ENCODE measurements around the gene SOHLH1. TPM values are rescaled to one million over a fixed set of nuclear protein-coding genes. Genes with fewer than 3 reads are reported as not detected.

Gene SOHLH1
- total RNA-seq, 2 experiments from 2014 or later: not detected

- POLR2A ChIA-PET: no interaction called here
- no peak for ATAC-seq (ENCODE audit: low read depth)
- no peaks in the 10 kb centered on the region for H3K4me1 Mint-ChIP-seq
These were observed 19.3 kb upstream of the SOHLH1 start for GRCh38 chr9:135718616-135719015.

GRCh38 chr9:135717410-135717809 lies 18.1 kb upstream of the SOHLH1 start:
- H3K9me3 Mint-ChIP-seq: no peaks in the 10 kb centered on the region
- no peaks in the 10 kb centered on the region for H3K4me1 Mint-ChIP-seq
- H3K36me3 Mint-ChIP-seq: no peaks in the 10 kb centered on the region
- ATAC-seq (ENCODE audit: low read depth): no peak
- peaks cover 16% of the 10 kb centered on the region for H3K27me3 Mint-ChIP-seq
- no peak overlapping the region for H3K4me3 Mint-ChIP-seq
- DNase-seq: no peak
- H3K27ac Mint-ChIP-seq: no peak overlapping the region
- POLR2A ChIA-PET: no interaction called here

More at GRCh38 chr9:135718616-135719015, 19.3 kb upstream of the SOHLH1 start:
- no peak overlapping the region for H3K4me3 Mint-ChIP-seq
- DNase-seq: no peak
- no peak overlapping the region for H3K27ac Mint-ChIP-seq
- no peaks in the 10 kb centered on the region for H3K36me3 Mint-ChIP-seq
- no peaks in the 10 kb centered on the region for H3K9me3 Mint-ChIP-seq
- peaks cover 15% of the 10 kb centered on the region for H3K27me3 Mint-ChIP-seq

DNA sequence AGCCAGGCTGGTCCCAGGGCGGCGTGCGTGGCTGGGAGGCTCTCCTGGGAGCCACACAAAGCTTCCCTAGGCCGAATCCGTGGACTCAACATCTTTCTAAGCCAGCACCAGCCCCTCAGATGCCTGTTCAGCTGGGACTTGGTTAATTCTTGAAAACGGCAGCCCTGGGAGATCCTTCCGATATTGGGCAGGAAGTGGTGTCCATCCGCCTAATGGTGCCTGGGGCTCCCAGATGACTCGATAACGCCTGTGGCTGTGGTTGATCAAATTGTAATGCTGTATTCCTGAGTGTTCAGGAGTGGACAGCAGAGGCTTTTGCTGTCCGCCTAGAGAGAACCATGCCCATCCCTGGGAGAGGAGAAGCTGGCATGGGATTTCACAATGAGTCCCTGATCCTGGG lies 16.8 kb upstream of the SOHLH1 start:
- no peaks in the 10 kb centered on the region for H3K9me3 Mint-ChIP-seq
- H3K27ac Mint-ChIP-seq: no peak overlapping the region
- DNase-seq (no peak), ATAC-seq (ENCODE audit: low read depth) (no peak)
- no peaks in the 10 kb centered on the region for H3K4me1 Mint-ChIP-seq
- H3K36me3 Mint-ChIP-seq: no peaks in the 10 kb centered on the region
- H3K27me3 Mint-ChIP-seq: peaks cover 16% of the 10 kb centered on the region
- no peak overlapping the region for H3K4me3 Mint-ChIP-seq
- POLR2A ChIA-PET: no interaction called here

GRCh38 chr9:135715056-135715595 lies 15.8 kb upstream of the SOHLH1 start:
- DNase-seq (no peak), ATAC-seq (ENCODE audit: low read depth) (no peak)
- Mint-ChIP-seq H3K36me3 (no peaks in the 10 kb centered on the region), H3K4me1 (no peaks in the 10 kb centered on the region), H3K9me3 (no peaks in the 10 kb centered on the region), H3K4me3 (no peak overlapping the region), H3K27me3 (peaks cover 16% of the 10 kb centered on the region), H3K27ac (no peak overlapping the region)
- POLR2A ChIA-PET: no interaction called here

DNA sequence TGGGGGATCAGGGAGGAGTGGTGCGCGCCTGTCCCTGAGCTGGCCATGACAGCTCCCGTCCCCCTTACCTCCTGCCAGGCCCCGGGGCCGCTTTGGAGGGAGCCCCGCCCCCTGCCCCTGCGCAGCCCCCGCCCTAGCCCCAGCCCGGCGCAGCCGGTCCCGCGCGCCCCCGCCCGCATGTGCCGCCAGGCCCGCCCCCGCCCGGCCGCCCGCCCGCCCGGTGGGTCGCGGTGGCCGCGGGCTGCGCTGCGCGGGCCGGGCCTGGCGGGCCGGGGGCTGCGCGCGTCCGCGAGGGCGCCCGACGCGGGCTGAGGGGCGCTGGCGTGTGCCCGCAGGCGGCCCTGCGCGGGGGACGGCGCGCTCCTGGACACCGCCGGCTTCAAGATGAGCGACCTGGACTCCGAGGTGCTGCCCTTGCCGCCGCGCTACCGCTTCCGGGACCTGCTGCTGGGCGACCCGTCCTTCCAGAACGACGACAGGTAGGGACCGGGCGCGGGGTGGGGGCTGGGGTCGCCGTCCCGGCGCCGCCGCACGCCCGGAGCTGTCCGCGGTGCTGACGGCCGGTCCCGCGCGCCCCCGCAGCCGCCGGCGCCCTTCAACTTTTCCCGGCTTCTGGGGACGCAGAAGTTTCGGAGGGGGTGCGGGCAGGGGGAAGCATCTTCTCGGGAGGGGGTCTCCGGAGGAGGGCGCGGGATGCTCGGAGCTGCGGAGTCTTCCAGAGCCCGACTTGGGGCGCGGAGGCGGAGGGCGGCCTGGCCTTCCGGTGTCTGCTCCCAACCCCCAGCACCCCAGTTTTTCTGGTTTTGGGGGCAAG lies 15.2 kb upstream of the SOHLH1 start:
- Mint-ChIP-seq H3K36me3 (no peaks in the 10 kb centered on the region), H3K4me1 (no peaks in the 10 kb centered on the region), H3K9me3 (no peaks in the 10 kb centered on the region), H3K27me3 (peaks cover 16% of the 10 kb centered on the region), H3K4me3 (no peak overlapping the region), H3K27ac (no peak overlapping the region)
- ATAC-seq (ENCODE audit: low read depth): no peak
- POLR2A ChIA-PET: no interaction called here
- no peak for DNase-seq

GRCh38 chr9:135712613-135713295 lies 13.5 kb upstream of the SOHLH1 start:
- Mint-ChIP-seq H3K4me1 (no peaks in the 10 kb centered on the region), H3K27ac (no peak overlapping the region), H3K4me3 (no peak overlapping the region), H3K27me3 (peaks cover 16% of the 10 kb centered on the region), H3K36me3 (no peaks in the 10 kb centered on the region), H3K9me3 (no peaks in the 10 kb centered on the region)
- POLR2A ChIA-PET: no interaction called here
- ATAC-seq (ENCODE audit: low read depth) (no peak), DNase-seq (no peak)

DNA sequence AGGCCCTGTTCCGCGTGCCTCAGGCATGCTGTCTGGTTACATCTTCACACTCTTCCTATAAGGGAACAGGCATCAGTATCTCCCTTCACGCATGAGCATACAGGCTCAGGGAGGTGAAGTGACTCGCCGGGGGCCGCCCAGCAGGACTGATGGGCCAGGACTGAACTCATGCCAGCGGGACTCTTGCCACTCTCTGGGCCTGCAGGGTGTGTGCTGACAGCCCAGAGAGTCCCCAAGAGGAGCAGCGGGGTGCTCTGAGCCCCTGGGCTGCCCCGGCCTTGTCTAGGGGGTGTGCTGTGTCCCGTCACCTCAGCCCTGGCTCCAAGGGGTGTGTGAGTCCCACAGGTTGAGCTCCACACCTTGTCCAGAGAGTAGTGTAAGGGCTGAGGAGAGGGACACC lies 12.6 kb upstream of the SOHLH1 start:
- no peaks in the 10 kb centered on the region for H3K9me3 Mint-ChIP-seq
- no peak for ATAC-seq (ENCODE audit: low read depth)
- no peak for DNase-seq
- no peaks in the 10 kb centered on the region for H3K36me3 Mint-ChIP-seq
- no peak overlapping the region for H3K27ac Mint-ChIP-seq
- no peaks in the 10 kb centered on the region for H3K4me1 Mint-ChIP-seq
- POLR2A ChIA-PET: no interaction called here
- peaks cover 16% of the 10 kb centered on the region for H3K27me3 Mint-ChIP-seq
- H3K4me3 Mint-ChIP-seq: no peak overlapping the region

- Mint-ChIP-seq H3K27ac (no peak overlapping the region), H3K4me1 (no peaks in the 10 kb centered on the region), H3K36me3 (no peaks in the 10 kb centered on the region), H3K9me3 (no peaks in the 10 kb centered on the region), H3K4me3 (no peak overlapping the region), H3K27me3 (peaks cover 14% of the 10 kb centered on the region)
- ATAC-seq (ENCODE audit: low read depth) (no peak), DNase-seq (no peak)
- POLR2A ChIA-PET: no interaction called here
These were observed 12.1 kb upstream of the SOHLH1 start for GRCh38 chr9:135711391-135711790.

- POLR2A ChIA-PET: no interaction called here
- DNase-seq (no peak), ATAC-seq (ENCODE audit: low read depth) (no peak)
- H3K36me3 Mint-ChIP-seq: no peaks in the 10 kb centered on the region
- no peaks in the 10 kb centered on the region for H3K27me3 Mint-ChIP-seq
- no peak overlapping the region for H3K27ac Mint-ChIP-seq
- H3K4me3 Mint-ChIP-seq: no peak overlapping the region
- no peaks in the 10 kb centered on the region for H3K4me1 Mint-ChIP-seq
- H3K9me3 Mint-ChIP-seq: no peaks in the 10 kb centered on the region
These were observed 8.9 kb upstream of the SOHLH1 start for GRCh38 chr9:135708164-135708563.

- ATAC-seq (ENCODE audit: low read depth) (no peak), DNase-seq (no peak)
- Mint-ChIP-seq H3K27ac (no peak overlapping the region), H3K27me3 (no peaks in the 10 kb centered on the region), H3K36me3 (no peaks in the 10 kb centered on the region), H3K4me3 (no peak overlapping the region), H3K4me1 (no peaks in the 10 kb centered on the region), H3K9me3 (no peaks in the 10 kb centered on the region)
- POLR2A ChIA-PET: no interaction called here
These were observed 8.2 kb upstream of the SOHLH1 start for GRCh38 chr9:135707252-135708138.

DNA sequence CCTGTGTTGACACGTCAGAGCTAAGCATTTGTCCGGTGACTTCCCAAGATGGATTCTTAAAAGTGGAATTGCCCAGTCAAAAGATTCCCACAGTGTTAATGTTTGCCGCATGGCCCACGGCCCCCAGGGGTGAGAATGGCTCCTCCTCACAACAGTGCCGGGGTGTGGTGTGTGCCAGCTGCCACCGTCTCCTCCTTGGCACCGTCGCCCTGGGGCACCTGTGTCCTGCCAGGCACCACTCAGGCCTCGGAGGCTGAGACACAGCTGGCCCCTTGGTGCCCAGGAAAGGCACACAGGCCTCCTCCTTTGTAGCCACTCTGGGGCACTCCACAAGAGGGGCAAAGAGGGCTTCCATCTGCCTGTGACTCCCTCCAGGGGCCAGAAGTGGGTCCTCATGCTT lies 7.0 kb upstream of the SOHLH1 start:
- POLR2A ChIA-PET: no interaction called here
- Mint-ChIP-seq H3K4me3 (no peak overlapping the region), H3K27ac (no peak overlapping the region), H3K27me3 (no peaks in the 10 kb centered on the region), H3K36me3 (no peaks in the 10 kb centered on the region), H3K4me1 (no peaks in the 10 kb centered on the region), H3K9me3 (no peaks in the 10 kb centered on the region)
- ATAC-seq (ENCODE audit: low read depth): no peak
- DNase-seq: no peak

DNA sequence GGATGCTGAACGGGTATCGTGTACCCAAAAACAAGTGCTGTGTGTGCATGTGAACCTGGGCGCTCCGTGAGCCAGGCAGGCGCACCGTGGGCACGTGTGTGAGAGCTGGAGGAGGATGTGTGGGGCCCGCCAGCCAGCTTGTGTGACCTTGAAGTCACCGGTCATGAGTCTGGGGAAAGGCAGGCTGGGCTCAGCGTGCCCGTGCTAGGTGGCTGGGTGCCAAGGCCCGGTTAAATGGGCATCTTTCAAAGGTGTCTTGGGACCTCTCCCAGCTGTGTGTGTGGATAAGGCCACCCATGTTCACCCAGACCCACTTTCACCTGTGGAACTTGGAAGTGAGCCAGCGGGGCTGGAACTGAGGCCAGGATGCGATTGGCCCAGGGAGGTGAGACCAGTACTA lies 6.1 kb upstream of the SOHLH1 start:
- Mint-ChIP-seq H3K27ac (no peak overlapping the region), H3K36me3 (no peaks in the 10 kb centered on the region), H3K9me3 (no peaks in the 10 kb centered on the region), H3K27me3 (no peaks in the 10 kb centered on the region), H3K4me1 (no peaks in the 10 kb centered on the region), H3K4me3 (no peak overlapping the region)
- POLR2A ChIA-PET: no interaction called here
- ATAC-seq (ENCODE audit: low read depth) (no peak), DNase-seq (no peak)

- POLR2A ChIA-PET: no interaction called here
- Mint-ChIP-seq H3K4me1 (no peaks in the 10 kb centered on the region), H3K9me3 (no peaks in the 10 kb centered on the region), H3K4me3 (no peak overlapping the region), H3K36me3 (no peaks in the 10 kb centered on the region), H3K27ac (no peak overlapping the region), H3K27me3 (no peaks in the 10 kb centered on the region)
- DNase-seq (no peak), ATAC-seq (ENCODE audit: low read depth) (no peak)
These were observed 5.2 kb upstream of the SOHLH1 start for GRCh38 chr9:135704483-135704882.

Measured in activated naive CD8-positive, alpha-beta T cell treated with anti-CD3 and anti-CD28 coated beads, Interleukin-2, amount 10 ng/mL, durations not matched to agents 7 days and 5 days (primary cell).